Muscle layer of duodenum (tissue), 2 donors: Measurements from ENCODE around the gene PTPRA.
A peak's percentile ranks its signal among the peaks of the same experiment; 100 is the strongest.

ENCODE experiments used
- H3K27ac ChIP-seq: one replicate; pipeline ENCODE4 v1.7.0; 2013; ENCODE audit warnings: mild to moderate bottlenecking, low read length
- H3K27me3 ChIP-seq: one replicate; pipeline ENCODE4 v1.7.0; 2013; ENCODE audit warnings: low read depth, mild to moderate bottlenecking, control low read depth, low read length
- H3K36me3 ChIP-seq, 2 donors: one replicate each; pipeline ENCODE4 v1.7.0; 2013; ENCODE audit warnings: low read length in 2 of 2, control low read depth in 1 of 2, mild to moderate bottlenecking in 1 of 2; ENCODE audit not compliant: insufficient read depth in 2 of 2, control insufficient read depth in 1 of 2
- H3K4me1 ChIP-seq, 2 donors: one replicate each; pipeline ENCODE4 v1.7.0; 2013; ENCODE audit warnings: low read length in 2 of 2, mild to moderate bottlenecking in 2 of 2, control low read depth in 1 of 2, moderate library complexity in 1 of 2; ENCODE audit not compliant: insufficient read depth in 2 of 2, control insufficient read depth in 1 of 2
- H3K4me3 ChIP-seq, 2 donors: one replicate each; pipeline ENCODE4 v1.7.0; 2013; ENCODE audit warnings: low read length in 2 of 2, low read depth in 1 of 2, mild to moderate bottlenecking in 1 of 2
- H3K9me3 ChIP-seq, 2 donors: one replicate each; pipeline ENCODE4 v1.7.0; 2013; ENCODE audit warnings: low read length in 2 of 2, control low read depth in 1 of 2, mild to moderate bottlenecking in 1 of 2; ENCODE audit not compliant: control insufficient read depth in 1 of 2
- donor health status: healthy.

Gene PTPRA

GRCh38 chr20:2859330-2860121 lies 13.8 kb upstream of the PTPRA start:
- H3K27ac ChIP-seq, result no peak overlapping the region
- H3K9me3 ChIP-seq, result no peaks in the 10 kb centered on the region
- no peak overlapping the region for H3K4me3 ChIP-seq
- H3K27me3 ChIP-seq, result no peaks in the 10 kb centered on the region
- no peaks in the 10 kb centered on the region for H3K4me1 ChIP-seq
- H3K36me3 ChIP-seq, result peaks cover 12 to 36% of the 10 kb centered on the region in 2 donors

- no peaks in the 10 kb centered on the region for H3K4me1 ChIP-seq
- H3K9me3 ChIP-seq, result no peaks in the 10 kb centered on the region
- no peak overlapping the region for H3K27ac ChIP-seq
- H3K27me3 ChIP-seq, result no peaks in the 10 kb centered on the region
- H3K36me3 ChIP-seq, result peaks cover 30 to 63% of the 10 kb centered on the region in 2 donors
- H3K4me3 ChIP-seq, result no peak overlapping the region
Measured at GRCh38 chr20:2864626-2865025, 8.7 kb upstream of the PTPRA start.

- H3K4me3 ChIP-seq, result no peak overlapping the region
- no peak overlapping the region for H3K27ac ChIP-seq
- peaks cover 30 to 63% of the 10 kb centered on the region in 2 donors for H3K36me3 ChIP-seq
Measured at GRCh38 chr20:2865101-2865500, 8.2 kb upstream of the PTPRA start.

GRCh38 chr20:2865630-2866029 lies 7.7 kb upstream of the PTPRA start:
- H3K36me3 ChIP-seq, result peaks cover 27 to 60% of the 10 kb centered on the region in 2 donors
- H3K4me1 ChIP-seq, result peaks cover 0 to under 1% of the 10 kb centered on the region in 2 donors
- H3K9me3 ChIP-seq, result no peaks in the 10 kb centered on the region
- no peak overlapping the region for H3K27ac ChIP-seq
- no peaks in the 10 kb centered on the region for H3K27me3 ChIP-seq
- H3K4me3 ChIP-seq, result no peak overlapping the region

More at GRCh38 chr20:2865101-2865500, 8.2 kb upstream of the PTPRA start:
- Histone ChIP-seq H3K4me1 (no peaks in the 10 kb centered on the region), H3K27me3 (no peaks in the 10 kb centered on the region), H3K9me3 (no peaks in the 10 kb centered on the region)

- Histone ChIP-seq H3K27ac (no peak overlapping the region), H3K9me3 (no peaks in the 10 kb centered on the region), H3K27me3 (no peaks in the 10 kb centered on the region), H3K4me3 (no peak overlapping the region), H3K4me1 (peaks cover 0 to 5% of the 10 kb centered on the region in 2 donors), H3K36me3 (peaks cover 21 to 54% of the 10 kb centered on the region in 2 donors)
Measured at GRCh38 chr20:2866236-2866635, 7.0 kb upstream of the PTPRA start.

GRCh38 chr20:2867081-2867864 lies 6.0 kb upstream of the PTPRA start:
- no peak overlapping the region for H3K4me3 ChIP-seq
- H3K4me1 ChIP-seq, result peaks cover 0 to 14% of the 10 kb centered on the region in 2 donors
- no peaks in the 10 kb centered on the region for H3K27me3 ChIP-seq
- no peaks in the 10 kb centered on the region for H3K9me3 ChIP-seq
- H3K36me3 ChIP-seq, result peaks cover 18 to 44% of the 10 kb centered on the region in 2 donors
- H3K27ac ChIP-seq, result no peak overlapping the region

- no peaks in the 10 kb centered on the region for H3K9me3 ChIP-seq
- H3K27ac ChIP-seq, result no peak overlapping the region
- peaks cover 18 to 29% of the 10 kb centered on the region in 2 donors for H3K36me3 ChIP-seq
- no peaks in the 10 kb centered on the region for H3K27me3 ChIP-seq
- H3K4me3 ChIP-seq, result no peak overlapping the region
- H3K4me1 ChIP-seq, result peaks cover 0 to 16% of the 10 kb centered on the region in 2 donors
Measured at GRCh38 chr20:2869381-2869780, 3.9 kb upstream of the PTPRA start.

- H3K4me3 ChIP-seq, result no peak overlapping the region
- no peak overlapping the region for H3K27ac ChIP-seq
- no peaks in the 10 kb centered on the region for H3K9me3 ChIP-seq
- peaks cover 5 to 33% of the 10 kb centered on the region in 2 donors for H3K4me1 ChIP-seq
- peaks cover 7 to 12% of the 10 kb centered on the region in 2 donors for H3K36me3 ChIP-seq
- no peaks in the 10 kb centered on the region for H3K27me3 ChIP-seq
Measured at GRCh38 chr20:2871111-2871465, 2.2 kb upstream of the PTPRA start.

- Histone ChIP-seq H3K36me3 (peaks cover under 1 to 4% of the 10 kb centered on the region in 2 donors), H3K27me3 (no peaks in the 10 kb centered on the region), H3K4me1 (peaks cover 5 to 35% of the 10 kb centered on the region in 2 donors), H3K4me3 (peak overlapping the region; percentile 91 to 94), H3K27ac (no peak overlapping the region), H3K9me3 (no peaks in the 10 kb centered on the region)
Measured at GRCh38 chr20:2871661-2872458, 1.4 kb upstream of the PTPRA start.

- H3K36me3 ChIP-seq, result no peaks in the 10 kb centered on the region
- H3K27ac ChIP-seq, result no peak overlapping the region
- no peaks in the 10 kb centered on the region for H3K9me3 ChIP-seq
- no peaks in the 10 kb centered on the region for H3K27me3 ChIP-seq
- peak overlapping the region; percentile 91 to 94 for H3K4me3 ChIP-seq
- H3K4me1 ChIP-seq, result peaks cover 5 to 35% of the 10 kb centered on the region in 2 donors
Measured at GRCh38 chr20:2872459-2873009, 747 bp upstream of the PTPRA start.

- Histone ChIP-seq H3K27ac (peak overlapping the region; percentile 58), H3K9me3 (no peaks in the 10 kb centered on the region), H3K36me3 (no peaks in the 10 kb centered on the region), H3K4me3 (peak overlapping the region; percentile 81 to 94), H3K27me3 (no peaks in the 10 kb centered on the region), H3K4me1 (peaks cover 7 to 35% of the 10 kb centered on the region in 2 donors)
Measured at GRCh38 chr20:2873747-2874041, 413 bp downstream of the PTPRA start.
